HG03565 (cell line): ENCODE measurements around the gene BORCS6.

Experiments used
- ATAC-seq: cut with Tn5 transposase; IDR thresholded peaks from one replicate; pipeline ENCODE4 v1.9.1; 2021; ENCODE audit warnings: mild to moderate bottlenecking, moderate library complexity; ENCODE audit not compliant: unreplicated experiment

Gene BORCS6

DNA sequence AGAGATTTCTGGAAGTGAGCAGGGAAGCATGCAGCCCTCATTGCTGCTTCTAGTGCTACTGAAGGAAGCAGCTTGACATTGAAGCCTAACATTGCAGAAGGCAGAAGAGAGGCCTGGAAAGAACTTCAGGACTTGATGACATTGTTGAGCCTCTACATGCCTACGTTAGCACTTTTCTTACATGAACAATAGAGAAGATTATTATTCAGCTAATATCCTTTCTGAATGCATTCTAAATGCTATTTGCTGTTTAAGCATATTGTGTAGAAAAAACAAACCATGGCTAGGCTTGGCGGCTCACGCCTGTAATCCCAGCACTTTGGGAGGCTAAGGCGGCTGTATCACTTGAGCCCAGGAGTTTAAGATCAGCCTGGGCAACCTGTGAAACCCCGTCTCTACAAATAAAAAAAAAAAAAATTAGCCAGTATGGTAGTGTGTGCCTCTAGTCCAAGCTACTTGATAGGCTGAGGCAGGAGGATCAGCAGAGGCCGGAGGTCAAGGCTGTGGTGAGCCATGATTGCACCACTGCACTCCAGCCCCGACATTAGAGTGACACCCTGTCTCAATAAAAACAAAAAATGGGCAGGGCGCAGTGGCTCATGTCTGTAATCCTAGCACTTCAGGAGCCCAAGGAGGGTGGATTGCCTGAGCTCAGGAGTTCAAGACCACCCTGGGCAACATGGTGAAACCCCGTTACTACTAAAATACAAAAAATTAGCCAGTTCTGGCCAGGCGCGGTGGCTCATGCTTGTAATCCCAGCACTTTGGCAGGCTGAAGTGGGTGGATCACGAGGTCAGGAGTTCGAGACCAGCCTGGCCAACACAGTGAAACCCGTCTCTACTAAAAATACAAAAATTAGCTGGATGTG is 22.6 kb upstream of the BORCS6 start:
- ATAC-seq: no peak

DNA sequence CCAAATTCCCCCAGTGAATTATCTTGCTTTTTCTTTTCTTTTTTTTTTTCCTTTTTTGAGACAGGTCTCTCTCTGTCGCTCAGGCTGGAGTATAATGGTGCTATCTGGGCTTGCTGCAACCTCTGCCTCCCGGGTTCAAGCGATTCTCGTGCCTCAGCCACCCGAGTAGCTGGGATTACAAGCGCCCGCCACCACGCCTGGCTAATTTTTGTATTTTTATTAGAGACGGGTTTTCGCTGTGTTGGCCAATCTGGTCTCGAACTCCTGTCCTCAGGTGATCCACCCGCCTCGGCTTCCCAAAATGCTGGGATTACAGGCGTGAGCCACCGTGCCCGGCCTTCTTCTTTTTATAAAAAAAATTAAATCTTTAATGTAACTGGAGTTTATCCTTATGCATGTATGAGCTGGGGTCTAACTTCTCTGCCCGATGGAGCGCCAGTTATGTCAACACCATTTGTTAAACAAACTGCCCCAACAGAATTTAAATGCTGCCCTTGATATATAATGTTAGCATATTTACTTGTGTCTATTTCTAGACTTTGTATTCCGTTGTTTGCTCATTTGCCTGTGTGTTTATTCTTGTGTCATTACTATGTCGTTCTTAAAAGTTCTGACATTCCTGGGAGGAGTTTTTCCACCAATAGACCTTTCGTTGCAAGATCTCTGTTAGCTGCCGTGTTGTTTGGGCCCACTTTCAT is 20.9 kb upstream of the BORCS6 start:
- ATAC-seq: no peak

DNA sequence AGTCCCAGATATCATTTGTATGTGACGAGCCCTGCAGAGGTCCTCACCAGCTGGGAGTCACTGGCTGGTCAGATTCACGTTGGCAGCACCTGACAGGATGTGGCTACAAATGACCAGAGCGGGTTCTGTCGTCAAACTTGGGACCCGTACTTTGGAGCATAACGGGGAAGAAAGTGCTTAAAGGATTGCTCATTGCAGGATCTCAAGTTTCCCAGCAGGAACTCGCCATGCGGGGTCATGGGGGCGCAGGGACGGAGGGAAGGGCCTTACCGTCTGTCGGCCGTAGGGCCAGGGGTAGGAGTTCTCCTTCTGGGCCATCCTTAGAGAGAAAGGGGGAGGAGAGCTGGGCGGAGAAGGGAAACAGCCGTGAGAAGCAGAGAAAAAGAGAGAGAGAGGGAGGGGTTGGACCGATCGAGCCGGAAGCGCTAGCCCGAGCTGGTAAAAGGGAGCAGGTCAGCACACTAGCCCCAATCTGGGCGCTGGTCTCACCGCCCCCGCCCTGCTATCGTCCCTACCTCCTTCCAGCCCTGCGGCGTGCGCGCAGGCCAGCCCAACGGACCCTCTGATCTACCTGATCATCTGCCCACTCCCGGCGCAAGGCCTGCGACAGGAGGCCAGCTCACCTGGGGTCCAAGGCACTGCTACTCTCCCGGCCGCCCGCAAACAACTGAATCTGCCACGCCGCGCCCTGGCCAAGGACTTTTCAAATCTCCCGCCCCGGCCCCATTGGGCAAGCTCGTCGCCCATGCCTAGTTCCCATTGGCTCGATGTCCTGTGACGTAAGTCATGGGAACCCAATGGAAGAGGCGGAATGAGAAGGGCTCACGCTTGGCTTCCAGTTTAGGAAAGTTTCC is 20.2 kb upstream of the BORCS6 start, which contains the start of gene AURKB:
AURKB (minus strand) TSS at position 669 of the 854 bp plus-strand sequence; CDS start at position 318, 351 bp downstream.
- ATAC-seq: peak; percentile 74

- ATAC-seq: no peak
Observed at GRCh38 chr17:8206536-8206935, 16.6 kb upstream of the BORCS6 start.

DNA sequence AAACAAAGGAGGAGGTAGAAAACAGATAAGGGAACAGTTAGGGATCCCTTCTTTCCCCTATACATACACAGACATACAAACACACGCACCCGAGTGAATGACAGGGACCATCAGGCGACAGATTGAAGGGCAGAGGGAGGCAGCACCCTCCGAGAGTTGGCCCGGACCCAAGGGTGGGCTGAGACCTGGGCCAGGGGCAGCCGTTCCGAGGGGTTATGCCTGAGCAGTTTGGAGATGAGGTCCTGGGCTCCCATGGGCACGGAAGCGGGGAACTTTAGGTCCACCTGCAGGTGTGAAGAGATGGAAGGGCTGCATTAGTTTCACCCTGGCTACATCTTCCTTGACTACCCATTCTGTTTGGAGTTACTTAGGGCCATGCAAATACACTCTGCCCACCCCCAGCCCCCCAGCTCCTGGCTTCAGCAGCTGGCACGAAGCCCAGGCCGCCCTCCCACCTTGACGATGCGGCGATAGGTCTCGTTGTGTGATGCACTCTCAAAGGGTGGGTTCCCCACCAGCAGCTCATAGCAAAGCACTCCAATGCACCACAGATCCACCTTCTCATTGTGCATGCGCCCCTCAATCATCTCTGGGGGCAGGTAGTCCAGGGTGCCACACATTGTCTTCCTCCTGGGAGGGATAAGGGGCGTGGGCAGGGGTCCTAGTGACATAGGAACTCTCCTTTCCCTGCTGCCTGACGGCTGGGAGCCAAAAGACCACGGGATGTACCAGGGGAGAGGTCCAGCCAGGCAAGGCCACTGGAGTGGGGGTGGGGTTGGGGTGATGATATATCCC is 15.0 kb upstream of the BORCS6 start:
- no peak for ATAC-seq

- peak; percentile 25 for ATAC-seq
Observed at GRCh38 chr17:8192070-8192815, 2.3 kb upstream of the BORCS6 start.

- no peak for ATAC-seq
Observed at GRCh38 chr17:8190506-8190905, 526 bp upstream of the BORCS6 start.

GRCh38 chr17:8189041-8189710 is 804 bp downstream of the BORCS6 start:
- ATAC-seq: no peak

DNA sequence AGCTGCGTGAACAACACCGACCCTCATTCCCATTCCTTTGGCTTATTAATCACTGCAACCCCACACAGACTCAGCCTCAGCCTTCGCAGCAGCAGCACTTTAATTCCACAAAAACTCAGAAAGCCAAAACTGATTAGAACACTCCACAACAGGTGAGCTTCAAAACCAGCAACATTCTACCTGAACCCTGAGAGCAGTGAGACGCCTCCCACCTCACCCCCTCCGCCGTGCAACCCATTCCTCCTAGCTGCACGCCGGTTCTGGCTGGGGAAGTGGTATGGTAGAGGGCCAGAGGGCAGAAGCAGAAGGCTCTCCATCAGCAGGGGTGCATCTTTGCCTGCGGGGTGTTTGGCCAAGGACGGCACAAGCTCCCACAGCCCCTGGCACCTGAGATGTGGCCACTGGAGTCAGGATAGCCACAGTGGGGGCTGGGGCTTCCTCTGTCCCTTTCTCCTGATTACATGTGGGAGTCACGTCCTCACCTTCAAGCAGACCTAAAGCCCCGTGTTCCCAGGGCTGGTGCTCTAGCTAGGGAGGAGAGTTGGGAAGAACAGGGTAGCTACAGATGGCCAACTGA is 1.6 kb downstream of the BORCS6 start:
- no peak for ATAC-seq

DNA sequence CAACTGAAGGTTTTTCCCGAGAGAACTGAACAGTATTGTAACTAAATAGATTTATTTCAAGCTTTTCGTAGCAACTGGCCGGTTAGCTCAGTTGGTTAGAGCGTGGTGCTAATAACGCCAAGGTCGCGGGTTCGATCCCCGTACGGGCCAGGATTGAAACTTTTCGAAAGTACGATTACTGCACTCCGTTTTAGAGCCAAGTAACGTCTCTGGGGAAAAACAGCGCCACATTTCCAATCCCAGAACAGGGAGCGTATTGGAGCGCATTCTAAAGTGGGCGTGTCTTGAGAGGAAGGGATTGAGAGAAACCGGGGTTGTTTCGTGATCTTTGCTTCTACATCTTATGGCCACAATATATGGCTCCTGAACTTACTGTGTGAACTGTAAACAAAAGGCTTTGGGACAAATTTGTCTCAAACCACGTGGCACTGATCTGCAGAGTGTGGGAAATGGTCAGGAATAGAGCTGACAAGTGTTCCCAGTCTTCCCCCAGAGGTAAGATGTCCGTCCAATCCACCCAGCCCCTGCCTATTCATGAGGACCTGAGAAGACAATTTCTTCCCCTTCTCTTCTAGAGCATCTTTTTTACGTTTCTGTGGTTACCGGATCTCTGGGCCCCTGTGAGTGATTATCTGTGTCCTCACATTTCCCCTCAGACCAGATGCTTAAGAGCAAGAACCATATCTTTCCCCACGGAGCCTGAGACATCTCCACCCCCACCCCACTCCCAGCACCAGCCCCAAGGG is 2.3 kb downstream of the BORCS6 start:
- ATAC-seq: peak; percentile 14

GRCh38 chr17:8186787-8187516 is 3.0 kb downstream of the BORCS6 start:
- ATAC-seq: peak; percentile 19

- no peak for ATAC-seq
Observed at GRCh38 chr17:8186446-8186786, 3.6 kb downstream of the BORCS6 start.

GRCh38 chr17:8185582-8186445 is 4.2 kb downstream of the BORCS6 start:
- ATAC-seq: no peak

DNA sequence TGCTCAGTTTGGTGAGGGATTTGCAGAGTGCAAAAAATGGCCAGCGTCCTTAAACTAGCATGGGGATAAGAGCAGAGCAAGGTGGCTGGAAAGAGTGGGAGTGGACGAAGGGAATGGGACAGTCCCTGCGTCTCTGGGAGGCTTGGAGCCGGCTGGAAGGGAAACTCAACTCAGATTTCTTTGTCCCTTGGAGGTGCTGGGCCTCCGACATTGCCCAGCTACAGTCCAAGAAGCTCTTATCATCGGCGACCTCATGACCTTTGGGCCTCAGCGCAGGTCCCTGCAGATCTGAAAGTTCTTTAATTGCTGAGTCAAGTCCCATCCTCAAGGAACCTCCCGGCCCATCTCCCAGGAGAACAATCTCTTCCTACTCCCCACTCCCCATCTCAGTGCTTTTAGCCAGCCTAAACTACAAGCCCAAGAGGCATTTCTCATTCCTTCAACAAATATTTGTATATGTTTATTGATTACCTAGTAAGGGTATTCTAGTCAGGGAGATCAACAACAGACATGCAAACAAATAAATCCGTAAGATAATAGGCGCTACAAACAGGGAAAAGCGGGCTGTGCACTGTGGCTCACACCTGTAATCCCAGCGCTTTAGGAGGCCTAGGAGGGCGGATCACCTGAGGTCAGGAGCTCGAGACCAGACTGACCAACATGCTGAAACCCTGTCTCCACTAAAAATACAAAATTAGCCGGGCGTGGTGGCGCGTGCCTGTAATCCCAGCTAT is 12.8 kb downstream of the BORCS6 start:
- no peak for ATAC-seq

GRCh38 chr17:8176197-8176940 is 13.6 kb downstream of the BORCS6 start, which contains the start of gene TMEM107:
Gene TMEM107 (minus strand): TSS chr17:8176380. CDS start chr17:8176286, 94 bp downstream.
- ATAC-seq: no peak
